Hepatocyte (in vitro differentiated cells): Measurements from ENCODE around the gene SAMD13.

ENCODE experiments used
- CTCF ChIP-seq: fragments of 200-600 bp; sonication (generic); IDR thresholded peaks from 2 replicates; pipeline ENCODE4 v1.5.1; 2016; ENCODE audit warnings: antibody characterized with exemption, mild to moderate bottlenecking; ENCODE audit not compliant: poor library complexity
- EZH2 ChIP-seq: fragments of 200-600 bp; sonication (generic); IDR thresholded peaks from 2 replicates; pipeline ENCODE4 v1.6.1; 2016; ENCODE audit warnings: antibody characterized with exemption, mild to moderate bottlenecking, borderline replicate concordance
- EZH2phosphoT487 ChIP-seq: fragments of 200-600 bp; sonication (generic); IDR thresholded peaks from one replicate; pipeline ENCODE4 v1.6.1; 2018; ENCODE audit warnings: antibody characterized with exemption, mild to moderate bottlenecking, low read depth, moderate library complexity; ENCODE audit not compliant: unreplicated experiment, severe bottlenecking

DNA sequence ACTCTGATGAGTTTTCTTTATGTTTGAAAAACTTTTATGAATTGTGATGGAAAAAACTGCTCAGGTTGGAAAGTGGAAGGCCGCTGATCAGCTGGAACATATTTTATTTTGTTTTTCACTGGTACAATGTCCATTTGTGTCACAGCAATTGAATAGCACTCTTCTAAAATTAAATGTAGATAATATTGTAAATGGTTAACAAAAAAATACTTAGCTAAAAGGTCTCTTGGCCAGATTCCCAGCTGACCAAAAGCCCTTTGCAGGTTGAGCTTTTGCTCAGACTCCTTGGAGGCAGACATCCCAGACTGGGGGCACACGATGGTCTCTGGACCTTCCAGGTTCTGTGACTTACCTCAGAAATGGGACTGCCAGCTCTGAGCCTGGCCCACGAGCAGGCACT is 26.3 kb downstream of the SAMD13 start:
- TF ChIP-seq CTCF (no peak), EZH2 (no peak), EZH2phosphoT487 (no peak)
